ENCODE results near the gene ASPSCR1. TPM values are rescaled to one million over a fixed set of nuclear protein-coding genes. Genes with fewer than 3 reads are reported as not detected.

Gene ASPSCR1
- total and polyA plus RNA-seq, 2 of the 13 experiments (the other 11 are each of a cell fraction or from before 2014, with no cell fraction given): 274 to 314 TPM

GRCh38 chr17:82021107-82021899 is 43.9 kb downstream of the ASPSCR1 start (continued):
- TF ChIP-seq REST (IDR thresholded peaks at IDR 0.05; ENCODE audit: borderline replicate concordance in 1 of 2, low read depth in 1 of 2, low read length in 2 of 2) (no peak), ZNF609 (CRISPR knock-in tag; IDR thresholded peaks at IDR 0.05; ENCODE audit: borderline replicate concordance) (peak; percentile 49; the same call in 1 of the 2 replicates), ZBTB33 (CRISPR knock-in tag; IDR thresholded peaks at IDR 0.05) (peak; percentile 70), ZNF691 (CRISPR knock-in tag; IDR thresholded peaks at IDR 0.05; ENCODE audit: borderline replicate concordance, low read depth) (no peak; the same call in 1 of the 2 replicates), RFXAP (CRISPR knock-in tag; IDR thresholded peaks at IDR 0.05; ENCODE audit: borderline replicate concordance) (peak; percentile 81), ZFP37 (CRISPR knock-in tag; IDR thresholded peaks at IDR 0.05; ENCODE audit: borderline replicate concordance) (peak; percentile 72; the same call in 1 of the 2 replicates), PHF20 (CRISPR knock-in tag; IDR thresholded peaks at IDR 0.05) (no peak; the same call in 1 of the 2 replicates), ATF6 (CRISPR knock-in tag; conservative IDR thresholded peaks at IDR 0.05) (no peak), REL (CRISPR knock-in tag; conservative IDR thresholded peaks at IDR 0.05) (0 out of 2 replicates have a peak, but pooled peaks have one; percentile 59), KLF15 (CRISPR knock-in tag; IDR thresholded peaks at IDR 0.05; ENCODE audit: borderline replicate concordance) (no peak), ETV5 (CRISPR knock-in tag; IDR thresholded peaks at IDR 0.05; ENCODE audit: borderline replicate concordance) (peak; percentile 14; the same call in 1 of the 2 replicates), NR2C2 (CRISPR knock-in tag; IDR thresholded peaks at IDR 0.05; ENCODE audit: borderline replicate concordance) (no peak), U2AF1 (optimal IDR thresholded peaks at IDR 0.05; ENCODE audit: low read depth, low read length) (no peak)
